Loucy (cell line): Measurements from ENCODE around the gene FBN1.

Source experiments
- EZH2phosphoT487 ChIP-seq: fragments of 200-600 bp; IDR thresholded peaks from 2 replicates; pipeline ENCODE4 v1.6.1; 2018; ENCODE audit warnings: antibody characterized with exemption, mild to moderate bottlenecking, moderate library complexity, borderline replicate concordance
- TF ChIP-seq, protein P1 (sequence below): fragments of 200-600 bp; sonication (generic); conservative IDR thresholded peaks from 2 replicates; pipeline ENCODE4 v1.5.1; 2014; ENCODE audit warnings: mild to moderate bottlenecking, antibody characterized with exemption, low read length

GRCh38 chr15:48467801-48468200 lies 177.7 kb downstream of the FBN1 start:
- TF ChIP-seq, protein P1, sequence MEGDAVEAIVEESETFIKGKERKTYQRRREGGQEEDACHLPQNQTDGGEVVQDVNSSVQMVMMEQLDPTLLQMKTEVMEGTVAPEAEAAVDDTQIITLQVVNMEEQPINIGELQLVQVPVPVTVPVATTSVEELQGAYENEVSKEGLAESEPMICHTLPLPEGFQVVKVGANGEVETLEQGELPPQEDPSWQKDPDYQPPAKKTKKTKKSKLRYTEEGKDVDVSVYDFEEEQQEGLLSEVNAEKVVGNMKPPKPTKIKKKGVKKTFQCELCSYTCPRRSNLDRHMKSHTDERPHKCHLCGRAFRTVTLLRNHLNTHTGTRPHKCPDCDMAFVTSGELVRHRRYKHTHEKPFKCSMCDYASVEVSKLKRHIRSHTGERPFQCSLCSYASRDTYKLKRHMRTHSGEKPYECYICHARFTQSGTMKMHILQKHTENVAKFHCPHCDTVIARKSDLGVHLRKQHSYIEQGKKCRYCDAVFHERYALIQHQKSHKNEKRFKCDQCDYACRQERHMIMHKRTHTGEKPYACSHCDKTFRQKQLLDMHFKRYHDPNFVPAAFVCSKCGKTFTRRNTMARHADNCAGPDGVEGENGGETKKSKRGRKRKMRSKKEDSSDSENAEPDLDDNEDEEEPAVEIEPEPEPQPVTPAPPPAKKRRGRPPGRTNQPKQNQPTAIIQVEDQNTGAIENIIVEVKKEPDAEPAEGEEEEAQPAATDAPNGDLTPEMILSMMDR = no peak
- TF ChIP-seq EZH2phosphoT487 = no peak
